IMR-90 (cell line): Measurements from ENCODE around the gene SWAP70.

ENCODE experiments used
- CEBPB ChIP-seq: IDR thresholded peaks from 2 replicates; pipeline ENCODE4 v1.6.1; 2012; ENCODE audit warnings: low read depth, low read length, improper control_type of control experiment
- CHD1 ChIP-seq: IDR thresholded peaks from 2 replicates; pipeline ENCODE4 v1.6.1; 2012; ENCODE audit warnings: low read depth, low read length, improper control_type of control experiment
- CTCF ChIP-seq: conservative IDR thresholded peaks from 2 replicates; pipeline ENCODE4 v1.5.1; 2012; ENCODE audit warnings: mild to moderate bottlenecking, low read depth, low read length, improper control_type of control experiment
- FOS ChIP-seq: fragments of 150-350 bp; IDR thresholded peaks from 2 replicates; pipeline ENCODE4 v1.6.1; 2016; ENCODE audit warnings: low read depth, low read length
- MAZ ChIP-seq: IDR thresholded peaks from 2 replicates; pipeline ENCODE4 v1.6.1; 2012; ENCODE audit warnings: low read depth, mild to moderate bottlenecking, low read length, improper control_type of control experiment, moderate library complexity, borderline replicate concordance
- MXI1 ChIP-seq: IDR thresholded peaks from 2 replicates; pipeline ENCODE4 v1.6.1; 2012; ENCODE audit warnings: low read depth, mild to moderate bottlenecking, low read length, moderate library complexity, borderline replicate concordance
- NFE2L2 ChIP-seq: fragments of 150-350 bp; IDR thresholded peaks from 2 replicates; pipeline ENCODE4 v1.6.1; 2016; ENCODE audit warnings: low read depth, mild to moderate bottlenecking, low read length
- POLR2A ChIP-seq: IDR thresholded peaks from 2 replicates; pipeline ENCODE4 v1.6.1; 2012; ENCODE audit warnings: mild to moderate bottlenecking, low read depth, low read length
- RAD21 ChIP-seq: IDR thresholded peaks from 2 replicates; pipeline ENCODE4 v1.6.1; 2012; ENCODE audit warnings: low read length, improper control_type of control experiment
- RCOR1 ChIP-seq: IDR thresholded peaks from 2 replicates; pipeline ENCODE4 v1.6.1; 2012; ENCODE audit warnings: mild to moderate bottlenecking, low read length, improper control_type of control experiment; ENCODE audit not compliant: insufficient replicate concordance
- RFX5 ChIP-seq: IDR thresholded peaks from 2 replicates; pipeline ENCODE4 v1.8.0; 2012; ENCODE audit warnings: low read depth, mild to moderate bottlenecking, low read length, moderate library complexity
- SMC3 ChIP-seq: fragments of 150-350 bp; IDR thresholded peaks from 2 replicates; pipeline ENCODE4 v1.6.1; 2016; ENCODE audit warnings: low read depth, mild to moderate bottlenecking, antibody characterized with exemption, low read length, moderate library complexity
- USF2 ChIP-seq: fragments of 150-350 bp; IDR thresholded peaks from 2 replicates; pipeline ENCODE4 v1.6.1; 2017; ENCODE audit warnings: mild to moderate bottlenecking, antibody characterized with exemption, low read length, low read depth

GRCh38 chr11:9643751-9644150 is 20.1 kb upstream of the SWAP70 start:
- no peak for TF ChIP-seq RAD21
- no peak for TF ChIP-seq SMC3
- TF ChIP-seq CTCF: no peak
- TF ChIP-seq RFX5: no peak
- TF ChIP-seq POLR2A: no peak
- TF ChIP-seq MAZ: no peak
- no peak for TF ChIP-seq CHD1
- TF ChIP-seq USF2: no peak
- no peak for TF ChIP-seq CEBPB
- TF ChIP-seq MXI1: no peak
- no peak for TF ChIP-seq RCOR1
- TF ChIP-seq FOS: no peak
- no peak for TF ChIP-seq NFE2L2
